NCI-H82 treated with DMSO at 0.1 percent for 48 hours (cell line): ENCODE data around the gene DIPK1C.

Experiments used
- DNase-seq: peaks from one replicate; lab custom pipeline; 2025; ENCODE audit not compliant: unreplicated experiment; lab: John Stamatoyannopoulos, UW

DIPK1C gene

DNA sequence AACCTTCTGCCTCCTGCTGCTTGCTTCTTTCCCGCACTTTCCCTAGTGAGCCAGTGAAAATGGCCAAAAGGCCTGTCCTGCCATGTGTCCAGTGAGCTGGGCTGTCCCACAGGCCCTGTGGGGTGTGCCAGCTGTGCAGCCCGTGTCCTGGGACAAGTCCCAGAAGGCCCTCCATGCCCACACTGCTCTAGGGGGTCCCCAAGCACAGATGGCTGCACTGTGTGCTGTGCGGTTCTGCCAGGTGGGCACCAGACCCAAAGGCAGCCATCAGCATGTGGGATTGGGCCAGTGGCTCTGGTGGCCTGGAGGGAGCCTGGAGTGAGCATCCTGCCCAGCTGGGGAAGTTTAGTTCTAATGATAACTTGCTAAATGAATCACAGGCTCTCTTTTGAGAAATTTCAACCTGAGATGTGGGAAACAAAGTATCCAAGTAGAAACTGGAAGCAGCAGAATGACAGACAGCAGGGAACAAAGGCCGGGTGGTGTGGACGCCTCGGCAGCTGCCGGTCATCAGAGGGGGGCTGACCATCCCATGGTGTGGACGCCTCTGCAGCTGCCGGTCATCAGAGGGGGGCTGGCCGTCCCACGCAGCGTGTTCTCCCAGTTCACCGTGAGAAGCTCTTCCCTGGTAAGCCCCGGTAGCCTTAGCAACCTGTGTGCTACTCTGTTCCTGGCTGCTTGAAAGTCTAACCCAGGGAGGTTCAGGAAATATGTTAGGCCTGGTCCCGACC, 29.2 kb upstream of the DIPK1C start:
- no peak for DNase-seq

DNA sequence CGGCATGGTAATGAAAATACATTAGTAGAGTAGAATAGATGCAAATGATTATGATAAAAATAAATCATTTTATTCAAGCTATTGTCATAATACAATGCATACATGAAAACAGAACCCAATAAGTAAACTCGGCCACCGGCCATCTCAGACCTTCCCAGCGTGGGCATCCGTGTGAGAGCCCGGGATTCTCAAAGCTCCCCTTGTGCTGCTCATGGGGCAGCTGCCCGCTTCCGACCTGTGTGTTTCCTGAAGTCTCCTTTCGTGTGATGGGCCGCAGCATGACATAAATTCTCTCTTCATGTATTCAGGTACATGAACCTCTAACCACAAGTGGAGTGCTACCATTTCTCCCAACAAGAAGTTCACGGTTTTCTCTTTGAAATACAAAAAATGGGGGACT, 25.6 kb upstream of the DIPK1C start:
- DNase-seq = no peak

DNA sequence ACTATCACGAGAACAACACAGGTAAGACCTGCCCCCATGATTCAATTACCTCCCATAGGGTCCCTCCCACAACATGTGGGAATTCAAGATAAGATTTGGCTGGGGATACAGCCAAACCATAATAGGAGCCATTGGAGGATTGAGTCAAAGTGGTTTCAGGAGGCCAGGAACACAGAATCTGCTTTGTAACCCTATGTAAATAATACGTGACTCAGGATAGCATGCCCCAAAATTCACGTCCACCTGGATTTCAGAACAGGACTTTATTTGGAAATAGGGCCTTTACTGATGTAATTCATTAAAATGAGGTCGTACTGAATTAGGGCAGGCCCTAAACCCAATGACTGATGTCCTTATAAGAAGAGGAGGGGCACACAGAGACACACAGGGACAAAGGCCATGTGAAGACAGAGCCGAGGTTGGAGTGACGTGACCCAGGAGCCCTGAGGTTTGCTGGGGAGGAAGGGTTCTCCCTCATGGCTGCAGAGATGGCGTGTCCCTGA, 23.1 kb upstream of the DIPK1C start:
- DNase-seq = no peak

DNA sequence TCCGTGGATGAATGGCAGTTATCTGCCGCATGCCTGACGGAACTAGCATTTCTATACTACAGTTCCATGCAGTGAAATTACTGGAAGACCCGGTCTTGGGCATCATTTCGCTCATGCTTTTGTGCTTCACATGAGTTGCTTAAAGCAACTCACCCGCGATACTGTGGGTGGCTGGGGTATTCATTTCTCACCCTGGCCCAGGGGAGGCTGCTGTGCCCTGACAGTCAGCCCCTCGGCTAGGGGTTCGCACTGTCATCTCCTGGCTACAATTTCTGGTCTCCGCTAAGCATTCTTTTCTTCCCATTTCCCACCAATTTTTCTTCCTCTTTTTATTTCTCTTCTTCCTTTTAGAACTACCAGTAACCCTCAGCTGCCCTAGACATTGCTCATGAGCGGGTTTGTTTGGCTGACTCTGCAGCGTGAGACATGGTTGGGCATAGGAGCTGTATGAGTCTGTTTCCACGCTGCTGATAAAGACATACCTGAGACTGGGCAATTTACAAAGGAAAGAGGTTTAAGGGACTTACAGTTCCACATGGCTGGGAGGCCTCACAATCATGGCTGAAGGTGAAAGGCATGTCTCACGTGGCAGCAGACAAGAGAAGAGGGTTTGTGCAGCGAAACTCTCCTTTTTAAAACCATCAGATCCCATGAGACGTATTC, 22.5 kb upstream of the DIPK1C start:
- no peak for DNase-seq

DNA sequence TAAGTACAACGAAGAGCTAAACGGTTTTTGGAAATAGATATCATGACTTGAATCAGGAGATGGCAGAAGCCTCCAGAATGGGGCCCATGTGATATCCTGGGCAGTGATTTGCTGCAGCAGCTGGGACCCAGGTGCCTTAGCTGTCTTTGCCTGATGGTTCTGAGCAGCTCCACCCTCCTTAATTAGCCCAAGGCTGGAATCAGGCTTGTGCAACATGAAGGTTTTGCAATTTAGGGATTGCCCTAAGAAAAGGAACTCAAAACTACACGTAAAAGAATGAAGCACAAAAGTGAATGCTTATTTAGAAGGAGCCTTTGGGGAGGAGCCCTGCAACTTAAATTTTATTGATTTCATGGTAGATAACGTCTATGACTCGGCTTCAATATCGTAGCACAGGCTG, 21.8 kb upstream of the DIPK1C start:
- DNase-seq = no peak

DNA sequence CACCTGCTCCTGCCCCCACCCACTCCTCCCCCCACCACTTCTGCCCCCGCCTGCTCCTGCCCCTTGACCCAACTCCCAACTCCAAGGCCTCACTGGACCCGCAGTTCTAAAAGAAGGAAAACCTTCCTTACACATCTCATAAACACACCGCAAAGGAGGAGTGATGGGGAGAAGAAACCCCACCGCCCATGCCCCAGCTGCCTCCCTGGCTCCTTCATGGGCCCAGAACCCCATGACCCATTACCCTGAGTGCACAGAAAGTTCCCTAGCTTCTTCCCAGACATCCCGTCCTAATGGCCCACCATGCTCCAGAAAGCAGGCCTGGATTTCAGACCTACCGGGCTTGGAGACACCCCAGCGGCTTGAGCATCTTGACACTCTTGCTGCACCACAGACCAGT, 21.2 kb upstream of the DIPK1C start:
- DNase-seq = no peak

DNA sequence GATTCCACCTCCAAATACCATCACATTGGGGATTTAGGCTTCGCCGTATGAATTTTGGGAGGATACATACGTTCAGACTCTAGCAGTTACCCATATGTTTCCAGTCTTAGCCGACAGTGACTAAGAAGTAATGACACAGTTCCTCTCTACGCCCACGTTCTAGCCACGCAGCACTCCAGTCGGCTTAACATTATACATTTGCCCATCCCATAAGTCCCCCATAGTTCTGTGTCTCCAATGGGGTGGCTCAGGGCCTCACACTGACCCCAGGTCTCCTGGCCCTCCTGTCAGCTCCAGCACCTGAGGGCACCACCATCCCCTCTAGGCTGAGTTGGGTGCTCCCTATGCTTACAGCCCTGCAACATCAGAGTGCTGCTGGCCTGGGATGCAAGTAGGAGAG, 20.7 kb upstream of the DIPK1C start:
- DNase-seq = no peak

DNA sequence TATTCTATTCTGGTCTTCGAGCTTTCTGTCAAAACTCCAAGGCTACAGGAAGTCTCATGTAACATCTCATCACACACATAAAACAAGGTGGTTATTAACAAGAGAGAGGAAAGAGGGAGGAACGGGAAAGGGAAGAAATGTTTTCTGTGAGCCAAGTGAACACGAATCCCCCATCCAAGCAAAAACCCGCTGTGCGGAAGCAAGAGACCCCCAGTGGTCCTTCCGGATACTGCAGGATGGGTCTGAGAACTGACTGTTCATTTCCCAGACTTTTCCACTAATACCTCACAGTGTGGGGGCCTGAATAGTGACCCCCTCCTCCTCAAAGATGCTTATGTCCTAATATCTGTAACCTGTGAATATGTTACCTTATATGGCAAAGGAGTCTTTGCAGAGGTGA, 19.0 kb upstream of the DIPK1C start:
- DNase-seq = no peak

DNA sequence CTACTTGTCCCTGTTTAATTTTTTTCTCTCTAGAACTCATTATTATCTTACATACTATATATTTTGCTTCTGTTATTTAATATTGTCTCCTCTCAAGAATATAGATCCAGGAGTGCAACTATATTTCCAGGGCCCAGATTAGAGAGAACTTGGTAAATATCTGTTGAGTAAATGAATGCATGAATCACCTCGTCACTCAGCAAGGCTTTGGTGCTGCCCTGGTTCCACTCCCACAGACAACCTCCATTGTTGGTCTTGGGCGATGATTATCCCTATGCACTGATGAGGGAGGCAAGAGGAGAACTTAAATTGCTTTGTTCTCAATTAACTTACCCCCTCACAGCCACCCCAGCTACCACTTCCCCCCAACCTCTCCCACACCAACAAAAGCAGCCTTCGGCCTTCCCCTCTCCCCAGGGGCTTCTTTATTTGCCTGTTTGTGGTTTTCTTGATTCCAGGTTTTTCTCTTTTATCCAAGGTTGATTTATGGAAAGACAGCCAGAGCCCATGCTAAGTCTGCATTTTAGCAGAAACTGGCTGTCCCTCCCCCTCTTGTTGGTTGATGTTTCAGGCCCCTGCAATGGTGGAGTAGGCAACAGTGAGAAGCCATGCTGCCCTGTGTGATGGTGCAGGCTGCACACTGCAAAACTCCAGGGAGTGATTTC, 17.0 kb upstream of the DIPK1C start:
- no peak for DNase-seq

DNA sequence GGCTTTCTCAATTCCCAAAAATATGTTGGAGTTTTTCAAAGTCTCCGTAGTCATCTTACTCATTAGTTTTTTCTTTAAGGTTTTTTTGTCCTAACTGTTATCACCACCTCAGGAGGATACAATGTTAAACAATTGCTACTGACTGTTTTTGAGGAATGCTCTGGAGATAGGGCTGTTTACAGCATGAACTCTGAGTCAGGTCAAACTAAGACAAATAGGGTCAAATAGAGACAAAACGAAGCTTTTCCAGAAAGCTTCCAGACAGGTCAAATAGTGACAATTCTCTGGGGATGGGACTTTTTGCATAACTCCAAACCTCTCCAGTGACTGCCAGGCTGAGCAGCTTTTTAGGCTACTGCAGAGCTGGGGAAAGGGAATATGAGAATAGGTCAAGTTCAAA, 15.2 kb upstream of the DIPK1C start:
- DNase-seq = no peak

DNA sequence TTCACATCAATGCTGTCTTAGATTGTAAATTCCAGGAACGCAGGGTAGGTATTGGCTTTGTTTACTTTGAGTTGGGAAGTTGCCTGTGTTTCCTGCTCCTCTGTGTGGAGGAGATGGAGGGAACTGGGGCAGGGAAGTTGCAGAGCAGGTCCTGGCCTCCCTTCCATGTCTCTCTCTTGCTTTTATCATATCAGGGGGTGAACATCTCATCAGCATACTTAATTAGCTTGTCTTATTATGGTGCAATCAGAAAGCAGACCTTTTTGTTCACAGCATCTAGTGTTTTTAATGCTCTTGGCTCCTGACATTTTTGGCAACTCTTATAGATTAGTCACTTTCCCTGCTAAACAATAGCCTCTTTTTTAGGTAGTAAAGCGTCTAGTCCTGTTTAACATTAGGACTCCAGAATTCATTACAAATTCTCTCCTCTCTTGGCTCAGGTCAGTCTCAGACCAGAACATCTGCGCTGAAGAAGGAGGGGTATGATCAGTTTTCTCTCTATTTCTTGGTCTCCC, 11.5 kb upstream of the DIPK1C start:
- DNase-seq = no peak

DNA sequence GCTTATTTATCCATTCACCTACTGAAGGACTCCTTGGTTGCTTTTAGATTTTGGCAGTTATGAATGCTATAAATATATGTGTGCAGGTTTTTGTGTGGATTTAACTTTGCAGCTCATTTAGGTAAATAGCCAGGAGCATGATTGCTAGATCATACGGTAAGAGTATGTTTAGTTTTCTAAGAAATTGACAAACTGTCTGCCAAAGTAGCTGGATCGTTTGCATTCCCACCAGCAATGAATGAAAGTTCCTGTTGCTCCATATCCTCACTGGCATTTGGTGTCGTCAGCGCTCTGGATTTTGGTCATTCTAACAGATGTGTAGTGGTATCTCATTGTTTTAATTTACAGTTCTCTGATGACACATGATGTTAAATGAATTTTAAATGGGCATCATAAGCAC, 8.7 kb upstream of the DIPK1C start:
- no peak for DNase-seq

DNA sequence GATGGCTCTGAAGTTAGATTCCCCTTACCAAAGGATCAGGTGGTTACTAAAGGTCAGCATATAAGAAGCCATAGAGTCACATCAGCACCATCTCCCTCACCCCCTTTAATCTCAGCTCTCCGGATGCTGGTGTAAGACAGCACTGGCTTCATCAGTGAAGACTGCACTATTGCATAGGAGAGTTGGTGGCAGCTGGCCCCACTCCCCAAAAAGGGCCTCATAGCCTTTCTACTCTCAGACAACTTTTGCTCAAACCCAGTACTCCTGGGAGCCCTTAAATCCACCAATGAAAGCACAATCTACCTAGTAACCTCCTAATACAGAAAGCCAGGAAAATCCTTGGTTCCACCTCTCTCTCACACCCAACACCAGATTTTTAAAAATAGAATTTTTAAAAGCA, 6.9 kb upstream of the DIPK1C start:
- no peak for DNase-seq

DNA sequence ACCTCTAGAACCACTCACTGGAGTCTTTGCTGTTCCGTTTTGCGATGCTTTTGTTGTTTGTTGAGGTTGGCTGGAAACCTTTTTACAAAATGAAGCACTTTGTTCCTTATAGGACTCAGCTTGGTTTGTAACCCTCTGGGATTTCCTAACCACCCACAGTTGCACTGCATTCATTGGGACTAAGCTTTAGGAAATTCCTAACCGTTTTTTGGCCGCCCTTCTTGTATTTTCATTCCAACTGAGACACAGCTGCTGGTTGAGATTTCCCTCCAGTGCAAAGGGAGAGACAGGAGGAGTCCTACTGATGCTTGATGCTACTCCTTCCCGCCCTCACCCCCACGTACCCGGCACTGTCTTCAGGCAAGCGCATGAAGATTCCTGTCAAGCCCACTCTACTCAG, 6.1 kb upstream of the DIPK1C start:
- no peak for DNase-seq

DNA sequence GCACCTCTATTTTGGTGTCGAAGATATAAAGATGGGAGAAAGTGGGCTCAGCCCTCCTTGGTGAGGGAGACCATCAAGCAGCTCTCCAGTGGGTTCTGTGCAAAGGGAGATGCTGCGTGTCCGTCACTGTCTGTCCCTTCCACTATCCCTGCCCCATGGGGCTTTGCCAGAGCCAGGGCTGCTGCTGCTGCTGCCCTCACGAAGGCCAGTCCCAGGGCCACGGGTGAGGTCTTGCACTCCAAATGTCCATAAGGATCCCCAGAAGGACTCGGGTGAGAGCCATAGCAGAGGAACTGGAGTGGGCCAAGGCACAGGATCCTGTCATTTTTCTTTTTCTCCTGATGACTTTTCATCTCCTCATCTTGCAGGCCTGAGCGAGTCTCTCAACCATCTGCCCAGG, 3.7 kb upstream of the DIPK1C start:
- DNase-seq = no peak

DNA sequence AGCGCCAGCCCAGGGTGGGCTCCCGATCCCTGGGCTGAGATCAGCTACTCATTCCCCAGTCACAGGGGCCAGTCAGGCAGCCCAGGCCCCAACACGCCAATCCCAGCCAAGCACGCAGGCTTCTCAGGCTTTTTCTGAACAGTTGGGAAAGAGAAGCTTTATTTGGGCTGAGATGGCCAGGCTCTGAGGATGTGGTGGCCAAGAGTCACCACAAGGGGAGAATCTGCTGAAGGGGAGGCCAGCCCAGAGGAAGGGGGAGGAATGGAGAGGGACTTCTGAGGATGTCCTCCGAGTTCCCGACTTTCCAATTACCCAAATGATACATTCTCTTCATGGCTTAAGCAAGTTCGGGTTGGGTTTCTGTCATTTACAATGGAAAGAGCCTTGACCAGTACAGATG, 2.8 kb upstream of the DIPK1C start:
- no peak for DNase-seq

DNA sequence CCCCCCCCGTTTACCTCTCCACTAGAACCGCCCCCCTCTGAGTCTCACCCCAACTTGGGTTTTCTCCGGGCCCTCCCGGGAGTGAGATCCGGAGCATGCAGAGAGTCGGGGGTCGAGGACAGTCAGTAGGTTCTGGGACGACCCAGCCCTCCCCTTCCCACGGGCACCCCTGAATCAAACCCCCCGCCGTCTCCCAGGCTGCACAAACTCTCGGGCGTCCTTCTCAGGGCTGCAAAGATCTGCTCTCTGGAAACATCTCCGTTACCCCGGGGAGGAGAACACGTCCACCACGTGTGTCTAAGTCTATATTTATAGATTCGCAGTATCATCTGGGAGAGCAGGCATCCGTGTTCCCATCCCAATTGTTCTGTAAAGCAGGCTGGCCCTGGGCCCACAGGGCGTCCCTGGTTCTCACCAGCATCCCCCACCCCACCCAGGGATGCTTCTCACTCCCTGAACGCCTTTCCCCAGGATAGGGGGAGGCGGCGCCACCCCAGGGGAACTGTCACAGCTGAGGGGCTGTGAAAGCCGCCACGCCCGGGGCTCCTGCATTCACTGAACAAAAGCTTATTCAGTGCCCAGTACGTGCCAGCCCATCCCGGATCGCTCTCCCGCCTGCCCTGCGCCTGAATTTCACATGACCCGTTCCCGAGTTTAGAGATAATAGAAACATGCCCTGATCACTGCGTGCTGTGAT, 765 bp upstream of the DIPK1C start:
- DNase-seq = no peak

DNA sequence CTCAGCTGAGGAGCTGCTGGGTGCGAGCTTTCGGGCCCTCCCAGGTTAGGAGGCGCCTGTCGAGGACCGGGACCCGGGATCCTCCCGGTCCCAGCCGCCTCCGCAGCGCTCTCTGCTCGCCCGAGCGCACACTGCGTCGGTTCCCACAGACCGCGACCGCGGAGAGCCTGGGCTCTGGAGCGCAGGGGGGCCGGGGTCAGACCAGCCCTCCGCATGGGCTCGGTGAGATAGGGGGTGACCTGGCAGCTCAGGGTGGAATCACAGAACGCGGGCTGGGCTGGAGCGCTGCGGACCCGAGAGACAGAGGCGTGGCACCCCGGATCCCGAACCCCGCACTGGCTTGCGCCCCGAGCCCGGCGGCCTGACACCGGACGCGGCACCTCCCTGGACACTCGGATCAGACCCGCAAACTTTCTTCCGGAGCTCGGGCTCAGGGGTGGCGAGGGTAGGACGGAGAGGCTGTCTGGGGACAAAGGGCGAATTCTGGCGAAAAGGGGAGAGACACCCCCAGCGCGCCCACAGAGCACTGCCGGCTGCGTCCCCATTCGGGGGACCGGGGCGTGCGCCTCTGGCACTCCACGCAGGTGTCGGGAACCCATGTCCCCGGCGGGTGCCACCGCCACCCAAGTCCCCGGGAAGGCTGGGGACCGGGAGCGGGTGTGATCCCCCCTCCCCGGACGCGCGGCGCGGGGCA, 612 bp downstream of the DIPK1C start:
- DNase-seq = no peak

DNA sequence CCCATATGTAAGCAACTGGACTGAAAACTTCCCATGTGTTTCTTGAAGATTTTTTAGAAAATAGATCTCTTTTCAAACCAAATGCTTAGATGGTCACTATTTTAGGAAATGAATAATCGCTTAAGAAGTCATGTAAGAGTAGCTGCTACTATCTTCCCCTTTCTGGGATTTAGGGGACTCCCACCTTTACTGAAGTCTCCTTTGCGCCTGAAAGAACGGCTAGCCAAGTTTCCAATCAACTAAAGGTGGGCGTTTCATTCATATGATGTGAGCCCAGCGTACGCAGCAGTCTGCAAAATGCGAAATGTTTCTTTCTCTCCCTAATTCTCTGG, 1.1 kb downstream of the DIPK1C start:
- DNase-seq = no peak

DNA sequence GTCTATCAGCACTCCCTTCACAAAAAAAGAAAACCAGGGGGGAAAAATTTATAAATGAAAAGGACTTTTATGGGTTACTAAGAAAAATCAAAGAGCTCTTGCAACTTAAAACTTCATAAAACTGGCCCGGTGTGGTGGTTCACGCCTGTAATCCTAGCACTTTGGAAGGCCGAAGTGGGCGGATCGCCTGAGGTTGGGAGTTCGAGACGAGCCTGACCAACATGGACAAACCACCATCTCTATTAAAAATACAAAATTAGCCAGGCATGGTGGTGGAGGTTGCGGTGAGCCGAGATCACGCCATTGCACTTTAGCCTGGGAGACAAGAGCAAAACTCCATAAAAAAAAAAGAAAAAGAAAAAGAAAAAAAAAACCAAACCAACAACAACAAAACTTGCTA, 1.7 kb downstream of the DIPK1C start:
- DNase-seq = no peak

DNA sequence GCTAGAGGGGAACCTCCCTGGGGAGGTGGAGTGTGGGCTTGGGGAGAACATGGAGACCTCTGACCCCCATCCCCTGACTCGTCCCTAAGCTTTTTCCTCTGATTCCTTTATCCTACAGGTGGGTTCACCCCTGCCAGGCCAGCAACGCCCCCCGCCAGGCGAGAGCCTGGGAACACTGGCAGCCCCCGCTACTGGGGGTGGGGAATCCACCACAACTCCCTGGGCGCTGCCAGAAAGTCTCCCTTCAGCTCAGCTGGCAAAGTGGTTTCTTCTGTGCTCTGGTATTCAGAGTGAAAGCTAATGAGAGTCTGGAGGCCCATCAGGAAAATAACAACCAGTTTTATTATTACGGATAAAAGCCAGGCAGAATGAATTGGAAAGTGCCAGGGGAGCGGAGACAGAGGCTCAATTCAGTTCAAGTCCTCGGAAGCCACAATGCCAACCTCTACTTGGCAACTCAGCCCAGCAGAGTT, 2.8 kb downstream of the DIPK1C start:
- DNase-seq = no peak
